Measurements from ENCODE around the gene STARD6. TPM values are rescaled to one million over a fixed set of nuclear protein-coding genes. Genes with fewer than 3 reads are reported as not detected.
A peak's percentile ranks its signal among the peaks of the same experiment; 100 is the strongest.

STARD6 gene
- polyA plus RNA-seq (2012; rRNA removed) = not detected in 2 replicates
- polyA plus RNA-seq (2012; cell fraction: cytosol; rRNA removed) = 0.01 and 0.12 TPM in 2 replicates
- not detected in 2 replicates for polyA plus RNA-seq (2012; cell fraction: nucleus; rRNA removed)

- Histone ChIP-seq H3K27me3 (ENCODE audit: insufficient read depth) (no peaks in the 10 kb centered on the region), H3K9ac (peak within 1 kb of the TSS; percentile 73), H3K79me2 (ENCODE audit: insufficient read depth) (peaks cover 17% of the 10 kb centered on the region), H3K4me2 (peak within 1 kb of the TSS; percentile 79), H2AFZ (ENCODE audit: low read depth) (peak within 1 kb of the TSS; percentile 98), H3K9me3 (no peaks in the 10 kb centered on the region), H3K9me2 (no peaks in the 10 kb centered on the region), H3F3A (replicated peaks; ENCODE audit: insufficient read depth) (peaks cover 5% of the 10 kb centered on the region), H3K4me3 (ENCODE audit: low read depth in 2 of 2, low read length in 1 of 2) (peak within 1 kb of the TSS; percentile 66 to 84), H3K4me1 (ENCODE audit: control insufficient read depth in 1 of 2, insufficient read depth in 2 of 2, low read depth in 1 of 2, low read length in 1 of 2) (no peaks in the 10 kb centered on the region; a peak in 2 of 4 replicates), H4K20me1 (ENCODE audit: insufficient read depth) (no peaks in the 10 kb centered on the region), H3K27ac (ENCODE audit: low read depth in 2 of 2, low read length in 1 of 2) (peak within 1 kb of the TSS; percentile 58 to 93), H3K36me3 (replicated peaks in 1 of 2; ENCODE audit: control insufficient read depth in 1 of 2, insufficient read depth in 2 of 2, low read length in 1 of 2) (peaks cover 0 to 13% of the 10 kb centered on the region in 2 experiments)
- ChIA-PET CTCF (interaction anchor here (0.6 to 3.5 kb wide), 16 partner anchors 10 to 766 kb away, joined by 3 to 12 read pairs (median 3); no protein-coding TSS in a partner anchor), POLR2A (interaction anchor here (0.6 to 1.7 kb wide), 4 partner anchors 70 to 1370 kb away, joined by 3 to 7 read pairs (median 4); partner anchors contain the start of gene POLI)
- WGBS (ENCODE audit: low lambda C conversion rate) = 1% methylated on average over 39 of the region's 62 CpGs
- peak; percentile 95 for DNase-seq
- TF ChIP-seq NFIC (IDR thresholded peaks at IDR 0.05; ENCODE audit: borderline replicate concordance) = no peak
- TF ChIP-seq REST (IDR thresholded peaks at IDR 0.05; ENCODE audit: low read depth, low read length) = no peak
- TF ChIP-seq SIN3A (IDR thresholded peaks at IDR 0.05; ENCODE audit: borderline replicate concordance, low read depth, low read length) = peak; percentile 93
- TF ChIP-seq FOXM1 (IDR thresholded peaks at IDR 0.05; ENCODE audit: low read depth) = no peak
- peak; percentile 91 for TF ChIP-seq MXI1 (IDR thresholded peaks at IDR 0.05; ENCODE audit: low read depth, low read length)
- no peak for TF ChIP-seq EZH2phosphoT487 (IDR thresholded peaks at IDR 0.05; ENCODE audit: borderline replicate concordance, low read depth)
- TF ChIP-seq FOSL2 (IDR thresholded peaks at IDR 0.05; ENCODE audit: borderline replicate concordance, low read depth) = no peak
- 0 out of 2 replicates have a peak, but pooled peaks have one; percentile 3 for TF ChIP-seq PBX3 (IDR thresholded peaks at IDR 0.05)
- TF ChIP-seq TCF12 (IDR thresholded peaks at IDR 0.05) = no peak
- TF ChIP-seq USF1 (IDR thresholded peaks at IDR 0.05; ENCODE audit: borderline replicate concordance, low read depth) = no peak
- TF ChIP-seq SMC3 (IDR thresholded peaks at IDR 0.05; ENCODE audit: low read depth, low read length) = no peak
- no peak for TF ChIP-seq ELF1 (IDR thresholded peaks at IDR 0.05)
- no peak for TF ChIP-seq FOXJ3 (CRISPR knock-in tag; IDR thresholded peaks at IDR 0.05)
- TF ChIP-seq IRF3 (IDR thresholded peaks at IDR 0.05; ENCODE audit: low read depth, low read length) = no peak
- TF ChIP-seq RCOR1 (IDR thresholded peaks at IDR 0.05; ENCODE audit: low read length) = peak; percentile 42; the same call in 1 of the 2 replicates
- no peak for TF ChIP-seq JUND (IDR thresholded peaks at IDR 0.05)
- no peak for TF ChIP-seq TEAD4 (IDR thresholded peaks at IDR 0.05; ENCODE audit: borderline replicate concordance, insufficient read depth)
- TF ChIP-seq RFX5 (IDR thresholded peaks at IDR 0.05; ENCODE audit: low read length) = no peak
- no peak for TF ChIP-seq GATA2 (CRISPR knock-in tag; IDR thresholded peaks at IDR 0.05)
- no peak for TF ChIP-seq USF2 (IDR thresholded peaks at IDR 0.05; ENCODE audit: borderline replicate concordance, low read depth, low read length)
- TF ChIP-seq POLR2AphosphoS5 (IDR thresholded peaks at IDR 0.05; ENCODE audit: low read depth, low read length) = peak; percentile 80
- peak; percentile 30; the same call in 1 of the 2 replicates for TF ChIP-seq RAD21 (IDR thresholded peaks at IDR 0.05; ENCODE audit: low read length)
- TF ChIP-seq RXRA (IDR thresholded peaks at IDR 0.05; ENCODE audit: borderline replicate concordance, low read depth) = no peak
- no peak for TF ChIP-seq EP300 (IDR thresholded peaks at IDR 0.05; ENCODE audit: borderline replicate concordance in 1 of 2, low read depth in 1 of 2, low read length in 1 of 2)
- TF ChIP-seq TAF1 (IDR thresholded peaks at IDR 0.05; ENCODE audit: borderline replicate concordance, low read depth, low read length) = peak; percentile 85
- no peak for TF ChIP-seq MEF2A (IDR thresholded peaks at IDR 0.05; ENCODE audit: borderline replicate concordance, low read depth)
Observed at GRCh38 chr18:54357660-54358494, at the start of gene STARD6, which contains the start of gene C18orf54. TSS of gene STARD6 (minus strand) at chr18:54357858. CDS start at chr18:54354573, 3,285 bp downstream. TSS of gene C18orf54 (plus strand) at chr18:54357906. CDS start at chr18:54360573, 2,667 bp downstream.

Data from SK-N-SH (cell line).